Measurements from ENCODE around the gene PCAT6.
A peak's percentile ranks its signal among the peaks of the same experiment; 100 is the strongest.
"Not testable (repeated sequence)": the region's sequence is repeated elsewhere in the genome, so short reads cannot be mapped to it uniquely, and the experiment has no call there.

Gene PCAT6

DNA sequence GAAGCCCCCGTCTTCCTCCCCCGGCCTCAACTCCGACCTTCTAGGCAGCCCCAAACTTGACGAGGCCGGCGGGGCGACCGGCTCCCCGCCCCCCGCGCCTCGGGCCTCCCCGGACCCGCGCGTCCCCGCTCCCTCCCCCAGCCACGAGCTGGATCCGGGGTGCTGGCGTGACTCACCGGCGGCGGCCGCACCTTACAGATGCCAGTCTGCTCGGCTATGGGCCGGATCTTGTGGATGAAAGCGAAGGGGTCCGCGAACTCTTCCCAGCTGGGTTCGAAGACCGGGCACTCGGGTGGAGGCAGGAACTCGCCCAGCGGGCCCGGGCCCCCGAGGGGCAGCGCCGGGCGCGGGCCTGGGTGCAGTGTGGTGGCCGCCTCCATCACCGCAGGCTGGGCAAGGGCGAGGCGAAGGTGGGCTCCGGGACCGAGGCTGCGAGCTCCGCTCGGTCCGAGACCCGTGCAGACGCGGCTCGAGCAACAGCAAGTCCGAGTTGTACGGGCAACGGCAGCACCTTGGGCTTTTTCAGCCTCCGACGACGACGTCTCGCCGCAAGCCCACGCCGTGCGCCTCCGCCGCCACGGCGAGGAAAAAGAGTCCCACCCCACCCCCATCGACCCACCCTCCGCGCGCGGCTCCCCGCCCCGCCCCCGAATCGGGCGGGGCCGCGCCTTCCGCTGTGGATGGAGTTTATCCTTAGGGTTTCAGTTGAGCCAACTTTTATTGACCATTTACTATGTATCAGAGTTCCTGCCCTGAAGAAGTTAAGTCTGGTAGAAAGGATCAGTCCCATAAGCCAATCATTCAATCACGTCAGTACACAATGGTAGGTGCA, 2.6 kb upstream of the PCAT6 start, which contains the start of gene KDM5B:
TSS of gene KDM5B (minus strand) at position 496 of the 832 bp plus-strand sequence. CDS start at position 380, 116 bp downstream.
- DNase-seq, result peak; percentile 79

DNA sequence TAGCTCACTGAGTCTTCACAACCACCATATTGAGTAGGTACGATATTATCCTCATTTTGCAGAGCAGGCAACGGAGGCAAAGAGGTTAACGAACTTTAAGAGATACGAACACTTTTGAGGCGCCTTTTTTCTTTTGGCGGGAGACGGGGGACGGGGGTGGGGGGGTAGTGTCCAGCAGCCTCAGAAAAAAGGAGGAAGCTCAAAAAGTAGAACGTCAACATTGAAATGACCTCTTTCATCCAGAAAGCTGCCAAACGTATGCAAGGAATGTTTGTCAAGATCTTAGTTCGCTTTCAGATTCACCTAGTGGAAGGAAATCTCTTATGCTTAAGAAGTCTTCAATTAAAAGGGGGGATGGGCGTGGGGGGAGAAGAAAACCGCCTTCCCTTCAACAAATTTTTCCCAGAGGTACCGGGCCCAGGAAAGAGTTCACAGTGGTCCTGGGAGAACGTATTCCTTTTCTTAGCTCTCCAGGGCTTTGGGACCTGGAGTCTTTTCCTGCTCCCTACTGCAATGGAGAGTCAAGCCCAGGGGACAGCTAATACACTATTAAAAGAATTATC, 1.1 kb upstream of the PCAT6 start:
- no peak for DNase-seq

DNA sequence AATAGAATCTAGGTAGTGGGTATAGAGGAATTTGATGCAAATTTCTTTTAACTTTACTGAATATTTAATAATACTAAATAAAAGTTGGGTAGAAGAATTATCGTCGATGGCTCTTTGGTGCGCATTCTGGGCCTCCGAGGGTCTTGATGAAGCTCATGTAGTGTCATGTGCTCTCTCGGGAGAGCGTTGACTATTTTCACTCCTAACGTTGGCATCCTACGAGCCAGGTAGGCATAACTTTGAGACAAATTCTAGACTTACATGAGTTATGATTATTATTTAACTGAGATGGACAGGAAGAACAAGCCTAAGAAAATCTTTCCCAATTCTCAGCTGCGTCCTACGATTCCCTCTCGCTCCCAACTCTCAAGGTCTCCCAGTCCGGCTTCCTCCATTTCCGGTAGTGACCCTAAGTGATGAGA, 550 bp upstream of the PCAT6 start:
- no peak for DNase-seq

DNA sequence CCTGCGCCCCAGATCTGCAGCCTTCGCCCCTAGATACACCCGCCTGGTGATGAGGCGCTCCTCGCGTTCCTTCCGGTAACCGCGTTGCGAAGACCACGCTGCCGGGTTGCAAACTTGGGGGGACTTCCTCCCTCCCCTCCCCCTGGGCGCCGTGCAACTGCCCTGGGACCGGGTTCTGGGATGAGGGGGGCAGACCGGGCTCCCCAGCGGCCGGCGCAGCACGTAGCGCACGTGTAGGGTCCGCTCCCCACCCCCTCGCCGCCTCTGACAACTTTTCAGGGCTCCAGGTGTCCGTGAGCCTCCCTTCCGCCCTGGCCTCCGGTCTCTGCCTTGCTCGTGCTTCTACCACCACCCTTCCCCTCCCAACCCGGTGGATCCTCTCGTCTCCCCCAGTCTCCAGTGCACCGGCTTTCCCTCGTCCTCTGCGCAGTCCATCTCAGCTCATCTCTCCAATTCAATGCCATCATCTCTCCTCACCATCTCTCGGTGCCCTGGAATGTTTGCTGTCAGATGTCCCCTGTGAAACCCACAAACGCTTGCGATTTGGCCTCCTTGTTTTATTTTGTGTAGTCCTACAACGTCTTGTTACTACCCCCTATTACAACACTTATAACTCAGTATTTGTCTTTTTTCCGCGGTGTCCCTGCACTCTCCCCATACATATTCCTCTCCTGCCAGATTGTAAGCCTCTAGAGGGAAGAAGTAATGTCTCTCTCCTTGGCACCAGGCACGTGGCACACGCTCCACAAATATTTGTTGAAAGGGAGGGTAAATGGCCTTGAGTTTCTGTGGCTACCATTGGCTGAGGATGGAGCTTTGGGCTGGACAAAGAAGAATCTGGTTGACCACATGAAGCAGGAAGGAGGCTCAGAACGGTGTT, 782 bp downstream of the PCAT6 start:
- peak; percentile 71 for DNase-seq

DNA sequence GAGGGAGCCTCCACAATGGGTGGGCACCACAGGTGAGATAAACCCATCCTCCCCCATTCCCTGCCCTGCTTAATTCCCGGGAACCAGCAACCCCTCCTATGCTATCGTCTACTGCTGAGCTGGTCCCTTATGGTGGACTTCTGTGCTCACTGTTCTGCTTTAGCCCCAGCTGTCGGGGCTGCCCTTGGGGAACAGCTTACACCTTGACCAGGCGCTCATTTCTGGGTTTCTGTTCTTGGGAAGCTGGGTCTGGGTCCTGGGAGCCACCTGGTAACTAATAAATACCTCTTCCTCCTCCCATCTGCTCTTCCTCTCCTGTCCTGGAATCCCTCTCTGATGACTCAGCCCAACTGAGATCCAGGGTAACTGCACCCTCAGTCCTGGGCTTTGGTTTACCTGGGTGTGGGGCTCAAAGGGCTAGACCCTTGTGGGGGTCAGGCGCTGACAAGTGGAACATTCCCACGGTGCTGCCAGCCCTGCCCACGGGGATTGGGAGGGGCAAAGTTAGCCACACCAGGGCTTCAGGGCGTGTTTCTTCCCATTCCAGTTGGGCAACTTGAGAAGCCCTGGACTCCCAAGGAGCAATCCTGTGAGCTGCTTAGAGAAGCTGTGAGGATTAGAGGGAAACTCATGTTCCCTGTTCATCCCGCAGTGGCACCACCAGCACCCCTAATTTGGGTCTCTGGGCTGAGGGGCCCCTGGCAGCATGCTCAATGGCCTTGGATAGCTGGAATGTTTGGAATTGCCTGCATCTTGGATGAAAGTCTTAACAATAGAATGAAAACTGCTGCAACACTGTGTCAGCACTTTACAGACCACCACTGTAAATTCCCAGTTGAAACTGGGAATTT, 1.6 kb downstream of the PCAT6 start:
- DNase-seq, result peak; percentile 50

DNA sequence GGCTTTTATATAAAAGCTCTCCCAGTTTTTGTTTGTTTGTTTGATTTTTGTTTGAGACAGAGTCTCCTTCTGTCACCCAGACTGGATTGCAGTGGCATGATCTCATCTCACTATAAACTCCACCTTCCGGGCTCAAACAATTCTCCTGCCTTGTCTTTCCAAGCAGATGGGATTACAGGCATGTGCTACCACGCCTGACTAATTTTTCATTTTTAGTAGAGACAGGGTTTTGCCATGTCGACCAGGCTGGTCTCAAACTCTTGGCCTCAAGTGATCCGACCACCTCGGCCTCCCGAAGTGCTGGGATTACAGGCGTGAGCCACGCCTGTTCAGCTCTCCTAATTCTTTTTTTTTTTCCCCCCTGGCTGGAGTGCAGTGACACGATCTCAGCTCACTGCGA, 4.4 kb downstream of the PCAT6 start:
- DNase-seq, result no peak

DNA sequence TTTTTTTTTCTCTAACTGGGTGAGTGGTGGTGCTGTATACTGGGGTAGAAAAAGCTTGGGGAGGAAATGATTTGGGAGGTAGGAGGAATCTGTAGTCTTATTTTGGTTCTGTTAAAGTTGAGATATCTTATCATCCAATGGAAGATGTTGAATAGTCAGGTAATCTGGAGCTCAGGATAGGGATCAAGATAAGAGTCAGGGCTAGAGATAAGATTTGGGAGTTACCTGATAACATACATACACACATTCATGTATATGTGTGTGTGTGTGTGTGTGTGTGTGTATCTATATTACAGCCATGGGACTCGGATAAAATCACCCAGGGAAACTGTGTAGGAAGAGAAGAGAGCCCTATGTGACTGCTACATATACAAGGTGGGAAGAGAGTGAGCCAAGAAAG, 8.1 kb downstream of the PCAT6 start:
- DNase-seq, result no peak

DNA sequence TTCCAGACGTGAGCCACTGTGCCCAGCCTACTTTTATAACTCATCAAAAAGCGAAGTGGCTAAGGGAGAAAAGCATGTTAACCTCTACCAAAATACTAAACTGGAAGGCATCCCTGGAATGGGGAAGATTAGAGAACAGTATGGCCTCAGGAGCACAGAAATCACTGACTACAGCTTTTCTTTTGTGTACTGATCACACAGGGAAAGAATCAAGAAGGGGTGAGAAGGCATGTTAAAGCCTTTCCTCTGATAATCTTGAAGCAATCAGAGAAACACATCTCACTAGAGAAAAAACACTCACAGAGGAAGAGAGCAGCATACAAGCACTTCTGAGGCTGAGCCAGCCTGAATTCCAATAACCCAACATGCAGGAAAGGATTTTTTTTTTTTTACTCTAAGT, 10.7 kb downstream of the PCAT6 start:
- no peak for DNase-seq

DNA sequence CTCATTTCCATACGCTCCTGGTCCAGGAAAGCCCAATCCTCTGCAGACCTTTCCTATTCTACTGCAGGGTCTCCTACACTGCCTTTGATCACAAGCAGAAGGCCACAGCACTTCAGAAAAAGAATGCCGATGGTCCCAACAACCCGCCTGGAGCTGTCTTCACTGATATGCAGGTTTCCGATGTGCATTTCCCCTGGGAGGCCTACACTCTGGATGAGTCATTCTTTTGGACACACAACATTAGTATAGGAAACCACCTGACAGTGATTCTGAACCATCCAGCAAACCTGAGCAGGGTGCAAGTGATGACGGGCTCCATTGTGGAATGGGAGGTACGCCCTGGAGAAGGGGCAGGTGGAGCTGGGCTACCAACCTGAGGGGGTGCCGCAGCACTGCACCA, 15.0 kb downstream of the PCAT6 start:
- no peak for DNase-seq

DNA sequence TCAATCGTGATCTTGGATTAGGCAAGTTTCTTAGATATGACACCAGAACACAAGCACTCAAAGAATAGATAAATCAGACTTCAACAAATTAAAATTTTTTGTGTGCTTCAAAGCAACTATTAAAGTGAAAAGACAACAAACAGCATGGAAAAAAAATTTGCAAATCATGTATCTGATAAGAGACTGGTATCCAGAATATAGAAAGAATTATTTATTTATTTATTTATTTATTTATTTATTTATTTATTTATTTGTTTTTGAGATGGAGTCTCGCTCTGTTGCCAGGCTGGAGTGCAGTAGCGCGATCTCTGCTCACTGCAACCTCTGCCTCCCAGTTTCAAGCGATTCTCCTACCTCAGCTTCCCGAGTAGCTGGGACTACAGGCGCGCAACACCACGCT, 18.5 kb downstream of the PCAT6 start:
- DNase-seq, result not testable (repeated sequence)

DNA sequence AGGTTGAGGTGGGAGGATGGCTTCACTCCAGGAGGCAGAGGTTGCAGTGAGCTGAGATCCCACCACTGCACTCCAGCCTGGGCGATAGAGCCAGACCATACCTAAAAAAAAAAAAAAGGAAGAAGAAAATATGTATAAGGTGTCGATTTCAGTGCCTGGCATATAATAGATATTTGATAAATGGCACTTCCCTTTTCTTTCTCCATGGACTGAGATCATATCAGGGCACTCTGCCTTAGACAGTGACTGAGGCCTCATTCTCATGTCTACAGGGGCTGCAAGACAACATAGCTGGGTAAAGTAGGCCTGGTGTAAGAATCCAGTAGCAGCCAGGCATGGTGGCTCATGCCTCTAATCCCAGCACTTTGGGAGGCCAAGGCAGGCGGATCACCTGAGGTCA, 21.2 kb downstream of the PCAT6 start:
- DNase-seq, result no peak

DNA sequence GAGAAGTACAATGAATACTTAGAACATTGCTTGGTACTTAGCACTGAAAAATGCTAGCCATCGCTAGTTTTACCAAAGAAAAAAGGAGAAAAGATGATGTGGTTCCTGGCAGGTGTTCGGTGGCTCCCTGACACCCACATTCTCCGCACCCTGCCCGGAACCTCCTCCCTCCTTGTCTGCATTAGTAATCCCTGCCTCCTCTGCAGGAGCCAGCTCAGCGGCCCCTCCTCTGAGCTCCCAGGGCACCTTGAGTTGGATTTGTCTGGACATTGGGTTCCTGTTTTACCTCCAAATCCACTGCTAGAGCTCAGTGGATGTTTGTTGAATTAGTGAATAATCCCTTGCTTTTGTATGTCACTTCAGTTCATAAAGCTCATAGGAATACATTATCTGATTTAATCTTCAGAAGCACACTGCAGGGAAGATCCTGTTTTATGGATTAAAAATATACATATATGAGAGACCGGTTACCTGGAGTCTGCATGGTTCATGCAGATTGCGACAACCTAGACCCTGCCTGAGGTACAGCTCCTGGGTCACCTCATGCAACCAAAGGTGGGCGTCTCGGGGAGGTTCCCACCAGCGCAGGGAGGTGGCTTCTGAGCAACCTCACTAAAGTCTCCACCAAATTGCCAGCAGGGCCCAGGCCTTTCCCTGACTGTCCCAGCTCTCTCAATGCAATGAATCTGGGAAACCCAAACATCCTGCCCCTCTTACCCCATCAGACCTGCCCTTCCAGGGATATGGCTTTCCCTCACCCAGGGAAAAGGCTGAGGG, 24.2 kb downstream of the PCAT6 start:
- no peak for DNase-seq

DNA sequence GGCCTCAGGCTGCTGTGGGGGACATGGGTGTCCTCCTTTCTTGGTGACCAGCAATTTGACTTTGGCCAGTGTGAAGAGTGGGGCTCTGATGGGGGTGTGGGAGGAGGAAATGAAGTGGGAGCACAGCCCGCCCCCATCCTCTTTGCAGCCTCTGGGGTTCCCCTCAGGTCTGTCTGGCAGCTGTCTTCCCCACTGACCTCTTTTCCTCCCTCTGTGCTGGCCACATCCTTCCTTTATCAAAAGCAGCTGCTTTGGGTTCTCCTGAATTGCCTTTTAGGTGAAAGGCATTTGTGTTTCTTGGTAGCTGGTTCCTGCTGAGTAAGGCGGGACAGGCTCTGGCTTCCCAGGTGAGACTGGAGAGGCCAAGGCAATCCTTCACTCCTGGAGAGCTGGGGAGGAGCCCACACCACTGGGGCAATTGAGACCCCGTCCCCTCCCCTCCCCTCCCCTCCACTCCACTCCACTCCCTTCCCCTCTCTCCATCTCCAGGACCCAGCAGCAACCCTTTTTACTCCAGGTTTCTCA, 24.9 kb downstream of the PCAT6 start:
- no peak for DNase-seq

DNA sequence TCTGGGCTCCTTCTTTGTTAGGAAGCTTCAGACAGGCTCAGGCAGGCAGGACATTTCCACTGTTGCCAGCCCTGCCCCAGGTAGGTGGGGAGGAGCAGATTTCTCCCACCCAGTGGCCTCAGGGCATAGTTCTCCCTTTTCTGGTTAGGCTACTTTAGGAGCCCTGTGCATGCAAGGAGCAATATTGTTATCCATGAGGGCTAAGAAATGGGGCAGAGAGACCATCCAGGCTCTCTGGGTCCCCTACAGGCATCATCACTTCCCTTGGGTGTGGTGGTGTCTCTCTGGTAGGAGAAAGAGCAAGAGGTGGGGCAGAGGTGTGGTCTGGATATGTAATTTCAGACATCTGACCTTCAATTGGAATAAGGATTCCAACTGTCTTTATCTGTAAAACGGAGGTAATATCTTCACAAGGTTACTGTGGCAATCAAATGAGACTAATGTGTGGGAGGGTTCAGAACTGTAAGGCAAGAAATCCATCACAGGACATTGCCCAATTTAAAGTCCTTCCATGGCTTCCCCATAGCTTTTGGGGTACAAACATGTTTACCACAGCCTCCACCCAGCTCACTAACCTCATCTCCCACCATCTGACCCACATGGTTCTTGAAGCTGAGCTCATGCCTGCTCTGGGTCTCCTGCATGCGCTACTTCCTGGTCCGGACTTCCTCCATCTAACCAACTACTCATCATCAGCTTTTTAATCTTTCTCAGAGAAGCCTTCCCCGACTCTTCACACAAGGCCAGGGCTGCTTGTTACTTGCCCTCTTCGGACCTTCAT, 26.1 kb downstream of the PCAT6 start:
- DNase-seq, result no peak

DNA sequence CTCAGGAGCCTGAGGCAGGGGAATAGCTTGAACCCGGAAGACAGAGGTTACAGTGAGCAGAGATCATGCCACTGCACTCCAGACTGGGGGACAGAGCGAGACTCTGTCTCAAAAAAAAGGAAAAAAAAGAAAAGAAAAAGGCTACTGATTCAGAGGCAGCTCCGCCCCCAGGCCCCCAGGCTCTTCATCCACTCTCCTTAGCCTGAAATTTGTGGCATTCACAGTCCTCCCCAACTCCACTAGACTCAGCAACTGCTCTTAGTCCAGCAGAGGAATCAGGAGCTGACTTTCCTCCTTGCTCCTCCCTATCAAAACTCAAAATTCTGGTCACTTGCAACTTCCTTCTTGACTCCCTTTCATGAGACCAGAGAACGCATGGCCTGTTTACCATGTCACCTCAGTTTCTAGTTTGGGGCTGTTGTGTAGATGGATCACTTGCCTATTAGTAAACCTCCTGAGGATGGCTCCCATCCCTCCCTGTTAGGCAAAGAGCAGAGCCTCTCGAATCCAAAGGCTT, 27.1 kb downstream of the PCAT6 start:
- DNase-seq, result no peak

DNA sequence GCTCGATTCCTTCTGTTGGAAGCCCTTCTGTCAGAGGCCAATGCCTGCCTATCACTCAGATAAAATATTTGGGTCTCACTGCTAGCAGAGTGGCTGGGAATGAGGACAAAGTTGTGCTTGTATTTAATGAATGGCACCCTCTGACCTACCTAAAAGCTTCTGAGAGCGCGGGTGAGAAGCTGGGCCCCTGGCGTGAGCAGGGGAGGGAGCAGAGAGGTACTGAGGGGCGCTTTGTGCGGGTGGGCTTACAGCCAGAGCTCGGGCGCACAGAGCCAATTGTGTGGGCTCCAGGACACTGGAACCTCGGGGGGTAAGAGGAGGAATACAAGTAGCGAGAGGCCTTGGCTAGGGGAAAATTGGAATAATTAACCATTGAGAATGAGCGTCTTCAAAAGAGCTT, 32.3 kb downstream of the PCAT6 start:
- no peak for DNase-seq

DNA sequence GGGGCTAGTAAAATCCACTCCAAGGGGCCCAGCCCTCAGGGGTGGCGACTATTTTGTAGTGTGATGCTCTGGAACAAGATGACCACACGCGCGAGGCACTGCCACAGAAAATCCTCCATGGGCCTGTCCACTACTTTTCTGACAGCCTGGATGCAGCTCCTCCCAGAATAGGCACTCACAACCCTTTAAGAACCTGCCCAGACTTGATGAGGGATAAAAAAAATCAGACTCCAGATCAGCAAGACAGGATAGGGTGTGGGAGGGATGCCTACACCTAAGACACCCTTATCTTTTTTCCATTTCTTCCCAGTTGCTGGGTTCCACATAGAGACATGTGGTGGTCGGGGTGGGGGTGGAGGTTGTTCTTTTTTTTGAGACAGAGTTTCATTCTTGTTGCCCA, 33.5 kb downstream of the PCAT6 start:
- no peak for DNase-seq

DNA sequence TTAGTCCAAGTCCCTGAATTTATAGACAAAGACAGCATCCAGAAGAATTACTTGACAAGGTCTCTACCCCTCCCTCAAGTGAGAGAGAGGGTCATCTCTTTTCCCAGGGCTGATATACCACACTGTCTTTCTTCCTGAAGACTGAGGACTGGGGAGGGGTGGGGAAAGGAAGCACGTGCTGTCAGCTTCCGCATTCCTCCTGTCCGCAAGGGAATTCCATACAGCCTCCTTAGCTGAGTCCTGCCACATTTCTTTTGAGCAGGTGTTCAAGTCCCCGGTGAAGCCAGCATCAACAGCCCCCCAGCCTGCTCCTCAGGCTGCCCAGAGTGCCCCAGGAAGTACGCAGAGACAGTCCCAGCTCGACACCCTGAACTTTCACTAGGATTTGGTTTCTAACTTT, 34.2 kb downstream of the PCAT6 start:
- DNase-seq, result no peak

DNA sequence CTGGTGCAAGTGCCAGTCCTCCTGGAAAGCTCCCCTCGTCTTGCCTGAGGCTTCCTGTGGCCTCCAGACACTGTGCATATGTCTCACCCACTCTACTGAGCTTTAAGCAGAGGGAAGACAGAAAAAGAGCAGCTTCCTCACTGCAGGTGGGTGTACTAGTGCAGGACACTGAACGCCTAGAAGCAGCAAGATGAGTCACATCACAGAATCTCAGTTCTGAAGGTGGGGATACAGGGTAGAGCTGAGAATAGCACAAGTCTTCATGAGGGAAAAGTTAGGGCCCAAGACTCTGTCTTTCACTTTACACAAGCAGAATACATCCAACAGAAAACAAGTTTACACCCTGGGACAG, 37.4 kb downstream of the PCAT6 start:
- DNase-seq, result no peak

DNA sequence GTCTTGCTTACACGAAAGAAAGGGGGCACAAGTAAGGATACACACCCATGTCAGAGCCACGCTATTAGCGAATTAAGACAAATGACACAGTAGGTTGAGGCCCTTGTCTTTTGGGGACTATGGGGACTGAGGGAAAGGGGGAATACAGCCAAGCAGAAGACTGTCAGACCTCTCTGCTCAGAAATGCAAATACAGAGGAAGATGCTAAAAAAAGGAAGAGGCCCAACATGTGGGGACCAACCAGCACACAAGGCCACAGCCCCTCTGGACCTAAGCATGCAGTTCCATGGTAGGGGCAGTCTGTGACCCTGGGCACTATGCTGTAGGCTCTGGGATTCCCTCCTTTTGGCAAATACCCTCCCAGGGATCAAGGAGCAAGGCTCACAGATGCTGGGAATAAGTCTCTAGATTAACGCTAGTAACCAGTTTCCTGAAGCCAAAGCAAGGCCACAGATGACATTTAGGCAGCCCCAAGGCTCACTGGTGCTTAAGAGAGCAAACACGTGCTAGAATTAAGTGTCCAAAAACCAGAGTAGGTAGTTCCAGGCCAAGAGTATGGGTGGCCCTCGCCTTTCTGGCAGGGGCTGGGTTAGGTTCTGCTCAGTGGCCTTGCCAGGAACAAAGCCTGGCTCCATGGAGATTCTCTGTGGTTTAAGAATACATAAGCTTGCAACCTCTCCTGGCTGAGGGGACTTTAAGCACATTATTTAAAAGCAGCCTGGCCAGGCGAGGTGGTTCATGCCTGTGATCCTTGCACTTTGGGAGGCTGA, 40.0 kb downstream of the PCAT6 start:
- no peak for DNase-seq

Measured in activated CD8-positive, alpha-beta memory T cell treated with anti-CD3 and anti-CD28 coated beads, Interleukin-2, amount 50 U/mL, for 48 hours (primary cell).